Heart right ventricle (tissue), 16 donors: Measurements from ENCODE around the gene HLA-DMA. TPM values are rescaled to one million over a fixed set of nuclear protein-coding genes. Genes with fewer than 3 reads are reported as not detected.

ENCODE experiments used
- ATAC-seq, 8 donors: fragments of 200-7000 bp; cut with Tn5 transposase; one replicate each; pipeline ENCODE4 v1.9.1; 2020; ENCODE audit warnings: mild to moderate bottlenecking in 8 of 8, moderate library complexity in 8 of 8, moderate number of reproducible peaks in 1 of 8
- DNase-seq, 2 donors: peaks; one replicate each; pipeline ENCODE4 v3.0.0-alpha.2; 2020
- H3K27ac ChIP-seq, 10 donors: fragments of 200-600 bp; sonication (generic) in 2 of 10; one replicate each; pipeline versions ENCODE4 v1.5.0 to v1.8.0; 2020 to 2022; ENCODE audit warnings: mild to moderate bottlenecking in 3 of 10
- H3K27me3 ChIP-seq, 7 donors: fragments of 200-600 bp; one replicate each; pipeline ENCODE4 v1.8.0; 2021 to 2022; ENCODE audit warnings: mild to moderate bottlenecking in 2 of 7
- H3K36me3 ChIP-seq, 9 donors: fragments of 200-600 bp; sonication (generic) in 1 of 9; one replicate each; pipeline versions ENCODE4 v1.5.0 to v1.8.0; 2020 to 2022; ENCODE audit warnings: mild to moderate bottlenecking in 2 of 9
- H3K4me1 ChIP-seq, 9 donors: fragments of 200-600 bp; sonication (generic) in 1 of 9; one replicate each; pipeline versions ENCODE4 v1.5.0 to v1.8.0; 2020 to 2022; ENCODE audit warnings: mild to moderate bottlenecking in 4 of 9
- H3K4me3 ChIP-seq, 10 donors: fragments of 200-600 bp; sonication (generic) in 2 of 10; one replicate each; pipeline versions ENCODE4 v1.5.0 to v1.8.0; 2020 to 2022; ENCODE audit warnings: mild to moderate bottlenecking in 7 of 10, moderate library complexity in 2 of 10
- H3K9me3 ChIP-seq, 11 donors: fragments of 200-600 bp in 10 of 11; sonication (generic) in 2 of 11; one replicate each; pipeline versions ENCODE4 v1.5.0 to v1.8.0; 2013 to 2022; ENCODE audit warnings: mild to moderate bottlenecking in 2 of 11, control low read depth in 1 of 11, moderate library complexity in 1 of 11
- CTCF ChIP-seq, 9 donors: fragments of 200-600 bp; sonication (generic) in 2 of 9; IDR thresholded peaks; one replicate each; pipeline versions ENCODE4 v1.5.0 to v1.8.0; 2021 to 2022; ENCODE audit warnings: antibody characterized with exemption in 9 of 9, mild to moderate bottlenecking in 5 of 9, moderate library complexity in 1 of 9
- WGBS, 2 donors: extraction: QIAGEN DNeasy Blood & Tissue Kit; methylation state at CpG; one replicate each; pipeline ENCODE4 v1.1.7; 2013; ENCODE audit warnings: inconsistent platforms in 1 of 2; 5-methylcytosine and 5-hydroxymethylcytosine counted together
- intact Hi-C, 10 donors: fragments of 100-400 bp; cut with DNase I; formaldehyde crosslinking; loops; one replicate each; pipeline versions ENCODE4 v1.11.1 to v1.14.2; 2022
- polyA plus RNA-seq, 2 donors: library from polyadenylated mRNA; stranded (reverse); fragments of 200-250 nt; gene quantifications; one replicate each; pipeline ENCODE4 v1.2.3, GENCODE V29; 2013
- total RNA-seq, 10 donors: library from RNA; stranded (reverse); fragmentation: NEBNext Ultra II Directional in 3 of 10; extraction: Animal tissue kit (Norgen Biotek cat#: 25700) in 3 of 10; gene quantifications; one replicate each; pipeline versions ENCODE4 v1.2.1 to v1.2.4, GENCODE V29; 2021 to 2023
- donor health status: Arrhythmogenic right ventricular cardiomyopathy.
- donor health status: ischemic (EF 13 %, LVEDD 7.1; RV severe dilation, severe dysfunction).
- donor health status: healthy with polysubstance abuse.
- donor health status: DM: no; HTN: yes; CAD: no.
- donor health status: DM: no; HTN: no; CAD: no.
- donor health status: ischemic (EF 25% LVEDD 6.9; RV normal size, moderate dysfunction).
- donor health status: ischemic (EF 25% LVEDD 5.7; RV mildly dilated, moderate dysfunction).
- donor health status: healthy.
- donor health status: DM: yes; HTN: yes; CAD: no.
- donor health status: Ischemic cardiomyopathy.
- donor health status: ischemic (EF 35%, LVEDD 5.7; RV mildly dilated, moderate dysfunction).
- donor health status: nonischemic (EF 11% LVEDD 7.7; RV severe dilation, severe dysfunction).
- donor health status: DM: yes; HTN: yes; CAD: no.
- donor health status: PGD.
- donor health status: ischemic (EF 29% LVEDD 5.4; RV normal size, mild dysfunction).
- donor health status: nonischemic (EF 23%, LVEDD 6.1; RV moderate dilation, normal function).

HLA-DMA gene
- total and polyA plus RNA-seq, 12 donors = 7.8 to 106 (median 14.5) TPM

GRCh38 chr6:32960563-32960962 is 7.7 kb upstream of the HLA-DMA start:
- DNase-seq = no peak
- peaks cover 0 to 35% (median 0%) of the 10 kb centered on the region in 9 donors for H3K4me1 ChIP-seq
- intact Hi-C loops = no loop called here
- 93 to 96% methylated on average over 5 of the region's 5 CpGs for WGBS, 2 donors
- no peaks in the 10 kb centered on the region for H3K27me3 ChIP-seq
- no peak for ATAC-seq
- no peaks in the 10 kb centered on the region for H3K9me3 ChIP-seq
- TF ChIP-seq CTCF (IDR thresholded peaks at IDR 0.05) = no peak
- H3K4me3 ChIP-seq = no peak overlapping the region
- H3K36me3 ChIP-seq = no peaks in the 10 kb centered on the region
- no peak overlapping the region for H3K27ac ChIP-seq

DNA sequence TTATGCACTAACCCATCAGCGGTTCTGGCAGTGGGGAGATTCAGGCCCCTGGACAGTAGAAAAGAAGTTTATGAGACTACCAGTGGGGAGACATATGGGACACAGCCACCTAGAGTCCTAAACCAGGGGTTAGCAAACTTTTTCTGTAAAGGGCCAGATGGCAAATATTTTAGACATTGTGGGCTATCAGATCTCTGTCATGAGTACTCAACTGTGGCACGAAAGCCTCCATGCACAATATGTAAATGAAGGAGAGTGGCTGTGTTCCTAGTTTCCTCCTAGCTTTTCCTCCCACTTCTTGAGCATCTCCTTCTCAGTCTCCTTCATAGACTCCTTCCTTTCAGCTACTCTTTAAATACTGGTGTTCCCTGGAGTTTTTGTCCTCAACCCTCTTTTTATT is 3.3 kb upstream of the HLA-DMA start:
- Histone ChIP-seq H3K27ac (no peak overlapping the region), H3K9me3 (no peaks in the 10 kb centered on the region), H3K27me3 (no peaks in the 10 kb centered on the region), H3K36me3 (no peaks in the 10 kb centered on the region), H3K4me1 (peaks cover 0 to 31% (median 10%) of the 10 kb centered on the region in 9 donors), H3K4me3 (no peak overlapping the region)
- ATAC-seq = no peak
- intact Hi-C loops = no loop called here
- TF ChIP-seq CTCF (IDR thresholded peaks at IDR 0.05) = no peak
- no peak for DNase-seq
- 76 to 82% methylated on average over 2 of the region's 2 CpGs for WGBS, 2 donors

- peaks cover 0 to 41% (median 11%) of the 10 kb centered on the region in 9 donors for H3K4me1 ChIP-seq
- intact Hi-C loops = loop anchor here in 1 of 10 donors (5.0 kb wide), 1 partner anchor 68 kb away; no protein-coding TSS in a partner anchor
- no peak overlapping the region for H3K27ac ChIP-seq
- peak in 4 of 9 donors; percentile 11 to 44 (median 16) for TF ChIP-seq CTCF (IDR thresholded peaks at IDR 0.05)
- ATAC-seq = no peak
- 30 to 31% methylated on average over 3 of the region's 3 CpGs for WGBS, 2 donors
- H3K4me3 ChIP-seq = no peak overlapping the region
- no peaks in the 10 kb centered on the region for H3K27me3 ChIP-seq
- H3K36me3 ChIP-seq = peaks cover 0 to 5% (median 0%) of the 10 kb centered on the region in 9 donors
- DNase-seq = no peak
- no peaks in the 10 kb centered on the region for H3K9me3 ChIP-seq
Measured at GRCh38 chr6:32954986-32955802, 2.3 kb upstream of the HLA-DMA start.

- no peak overlapping the region for H3K4me3 ChIP-seq
- TF ChIP-seq CTCF (IDR thresholded peaks at IDR 0.05) = no peak
- peaks cover 0 to 13% (median 0%) of the 10 kb centered on the region in 9 donors for H3K36me3 ChIP-seq
- peak overlapping the region in 1 of 10 donors; percentile 90 for H3K27ac ChIP-seq
- no peak for DNase-seq
- intact Hi-C loops = loop anchor here in 1 of 10 donors (5.0 kb wide), 1 partner anchor 67 kb away; no protein-coding TSS in a partner anchor
- ATAC-seq = no peak
- H3K9me3 ChIP-seq = no peaks in the 10 kb centered on the region
- peaks cover 0 to 50% (median 16%) of the 10 kb centered on the region in 9 donors for H3K4me1 ChIP-seq
- WGBS, 2 donors = 90 to 95% methylated on average over 4 of the region's 4 CpGs
- no peaks in the 10 kb centered on the region for H3K27me3 ChIP-seq
Measured at GRCh38 chr6:32954267-32954666, 1.4 kb upstream of the HLA-DMA start.
